HG03045 (cell line): ENCODE data around the gene MAP4K1.
A peak's percentile ranks its signal among the peaks of the same experiment; 100 is the strongest.
"Not testable (repeated sequence)": the region's sequence is repeated elsewhere in the genome, so short reads cannot be mapped to it uniquely, and the experiment has no call there.

Experiments
- ATAC-seq: cut with Tn5 transposase; IDR thresholded peaks from one replicate; pipeline ENCODE4 v1.9.1; 2021; ENCODE audit warnings: mild to moderate bottlenecking, moderate library complexity; ENCODE audit not compliant: unreplicated experiment

The MAP4K1 gene

DNA sequence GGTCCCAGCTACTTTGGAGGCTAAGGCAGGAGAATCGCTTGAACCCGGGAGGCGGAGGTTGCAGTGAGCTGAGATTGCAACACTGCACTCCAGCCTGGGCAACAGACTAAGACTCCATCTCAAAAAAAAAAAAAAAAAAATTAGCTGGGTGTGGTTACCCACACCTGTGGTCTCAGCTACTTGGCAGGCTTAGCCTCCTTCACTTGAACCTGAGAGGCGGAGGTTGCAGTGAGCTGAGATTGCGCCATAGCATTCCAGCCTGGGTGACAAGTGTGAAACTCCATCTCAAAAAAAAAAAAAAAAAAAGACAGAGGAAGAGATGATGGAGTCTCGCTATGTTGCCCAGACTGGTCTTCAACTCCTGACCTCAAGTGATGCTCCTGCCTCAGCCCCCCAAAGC is 38.4 kb downstream of the MAP4K1 start:
- not testable (repeated sequence) for ATAC-seq

DNA sequence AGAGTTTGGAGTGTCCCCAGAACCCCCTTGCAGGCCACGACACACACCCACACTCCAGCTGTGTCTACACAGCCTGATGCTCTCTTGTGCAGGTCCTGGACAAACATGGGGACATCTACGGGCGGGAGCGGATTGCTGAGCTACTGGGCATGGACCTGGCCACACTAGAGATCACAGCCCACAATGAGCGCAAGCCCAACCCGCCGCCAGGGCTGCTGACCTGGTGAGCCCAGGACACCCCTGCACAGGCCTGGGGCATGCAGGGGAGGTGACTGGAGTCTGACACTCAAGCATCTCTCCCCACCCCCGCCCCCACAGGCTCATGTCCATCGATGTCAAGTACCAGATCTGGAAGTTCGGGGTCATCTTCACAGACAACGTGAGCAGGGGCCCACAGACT is 39.9 kb downstream of the MAP4K1 start:
- no peak for ATAC-seq

DNA sequence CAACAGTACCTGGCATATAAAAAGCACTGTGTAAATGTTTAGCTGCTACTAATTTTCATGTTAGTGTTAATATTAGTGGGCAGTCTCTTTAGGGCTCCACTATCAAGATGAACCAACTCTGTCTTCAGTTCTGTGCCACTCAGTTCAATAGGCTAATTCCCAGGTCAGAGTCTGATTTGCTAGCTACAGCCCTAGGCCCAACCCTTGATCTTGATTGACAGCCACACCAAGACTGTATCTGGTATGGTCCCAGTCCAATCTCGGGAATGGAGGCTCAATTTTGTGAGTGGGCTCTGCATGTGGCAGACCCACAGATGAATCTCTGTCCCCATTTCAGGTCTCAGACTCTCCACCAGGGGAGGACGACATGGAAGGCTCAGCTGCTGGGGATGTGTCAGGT is 46.1 kb downstream of the MAP4K1 start:
- no peak for ATAC-seq

DNA sequence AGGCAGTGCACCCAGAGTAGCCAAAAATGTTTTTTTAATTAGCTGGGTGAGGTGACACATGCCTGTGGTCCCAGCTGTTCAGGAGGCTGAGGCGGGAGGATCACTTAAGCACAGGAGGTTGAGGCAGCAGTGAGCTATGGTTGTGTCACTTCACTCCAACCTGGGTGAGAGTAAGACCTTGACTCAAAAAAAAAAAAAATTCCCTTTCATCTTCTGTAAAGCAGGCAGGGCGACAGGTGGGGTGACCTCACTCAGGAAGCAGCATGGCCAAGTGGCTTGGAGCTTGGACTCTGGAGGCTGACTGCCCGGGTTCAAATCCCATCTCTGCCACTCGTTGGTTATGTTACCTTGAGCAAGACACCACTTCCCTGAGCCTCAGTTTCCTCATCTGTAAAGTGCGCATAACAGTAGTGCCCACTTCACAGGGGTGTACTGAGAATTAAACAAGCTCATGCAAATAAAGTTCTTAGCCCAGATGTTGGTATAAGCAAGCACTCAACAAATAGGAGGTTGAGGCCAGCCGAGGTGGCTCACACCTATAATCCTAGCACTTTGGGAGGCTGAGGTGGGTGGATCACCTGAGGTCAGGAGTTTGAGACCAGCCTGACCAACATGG is 48.3 kb downstream of the MAP4K1 start:
- ATAC-seq, result no peak

DNA sequence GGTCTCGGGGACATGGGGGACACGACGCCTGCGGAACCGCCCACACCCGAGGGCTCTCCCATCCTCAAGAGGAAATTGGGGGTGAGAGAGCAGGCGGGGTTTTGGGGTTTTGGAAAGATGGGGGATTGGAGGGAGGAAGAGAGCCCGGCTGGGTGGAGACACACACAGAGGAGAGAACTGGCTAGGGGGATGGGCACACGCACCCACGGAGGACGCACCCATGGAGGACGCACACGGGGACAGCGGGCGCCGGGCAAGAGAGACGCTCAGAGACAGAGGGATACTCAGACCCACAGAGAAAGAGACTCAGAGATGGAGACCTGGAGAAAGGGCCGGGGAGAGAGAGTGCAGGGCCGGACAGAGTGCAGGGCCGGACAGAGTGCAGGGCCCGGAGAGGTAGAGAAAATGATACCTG is 52.1 kb downstream of the MAP4K1 start:
- ATAC-seq, result no peak

DNA sequence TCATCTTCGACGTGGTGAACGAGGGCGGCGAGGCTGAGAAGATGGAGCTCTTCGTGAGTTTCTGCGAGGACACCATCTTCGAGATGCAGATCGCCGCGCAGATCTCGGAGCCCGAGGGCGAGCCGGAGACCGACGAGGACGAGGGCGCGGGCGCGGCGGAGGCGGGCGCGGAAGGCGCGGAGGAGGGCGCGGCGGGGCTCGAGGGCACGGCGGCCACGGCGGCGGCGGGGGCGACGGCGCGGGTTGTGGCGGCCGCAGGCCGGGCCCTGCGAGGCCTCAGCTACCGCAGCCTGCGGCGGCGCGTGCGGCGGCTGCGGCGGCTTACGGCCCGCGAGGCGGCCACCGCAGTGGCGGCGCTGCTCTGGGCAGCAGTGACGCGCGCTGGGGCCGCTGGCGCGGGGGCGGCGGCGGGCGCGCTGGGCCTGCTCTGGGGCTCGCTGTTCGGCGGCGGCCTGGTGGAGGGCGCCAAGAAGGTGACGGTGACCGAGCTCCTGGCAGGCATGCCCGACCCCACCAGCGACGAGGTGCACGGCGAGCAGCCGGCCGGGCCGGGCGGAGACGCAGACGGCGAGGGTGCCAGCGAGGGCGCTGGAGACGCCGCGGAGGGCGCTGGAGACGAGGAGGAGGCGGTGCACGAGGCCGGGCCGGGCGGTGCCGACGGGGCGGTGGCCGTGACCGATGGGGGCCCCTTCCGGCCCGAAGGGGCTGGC is 52.6 kb downstream of the MAP4K1 start:
- ATAC-seq, result no peak

DNA sequence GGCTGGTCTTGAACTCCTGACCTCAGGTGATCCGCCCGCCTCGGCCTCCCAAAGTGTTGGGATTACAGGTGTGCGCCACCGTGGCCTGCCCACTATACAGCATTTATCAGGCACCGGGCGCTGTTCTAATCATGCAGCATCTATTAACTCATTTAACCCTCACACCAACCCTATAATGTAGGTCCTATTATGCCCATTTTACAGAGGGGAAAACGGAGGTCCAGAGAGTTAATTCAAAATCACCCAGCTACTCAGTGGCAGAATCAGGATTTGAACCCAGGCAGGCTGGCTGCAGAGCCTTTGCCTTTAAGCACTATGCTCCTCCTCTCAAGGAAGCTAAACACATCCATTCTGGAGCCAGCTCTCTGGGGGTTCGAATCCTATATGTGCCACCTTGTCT is 54.3 kb downstream of the MAP4K1 start:
- no peak for ATAC-seq

DNA sequence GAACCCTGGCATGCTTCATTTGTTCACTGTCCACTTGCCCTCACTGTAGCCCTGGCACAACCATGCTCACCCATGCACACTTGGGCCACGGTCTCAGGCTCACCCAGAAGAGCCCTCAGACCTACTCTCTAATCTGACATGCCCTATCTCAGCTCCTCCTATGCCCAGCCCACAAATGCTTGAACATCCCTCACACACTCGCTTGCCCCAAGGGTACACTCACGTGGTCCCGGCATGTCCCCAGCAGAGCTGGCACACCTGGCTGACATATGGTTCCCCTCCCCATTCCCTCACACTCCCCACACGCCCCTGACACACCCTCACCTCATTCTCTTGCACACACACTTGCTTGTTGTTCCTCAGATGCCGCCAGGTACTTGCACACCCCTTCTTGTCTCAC is 55.7 kb downstream of the MAP4K1 start:
- ATAC-seq, result no peak

DNA sequence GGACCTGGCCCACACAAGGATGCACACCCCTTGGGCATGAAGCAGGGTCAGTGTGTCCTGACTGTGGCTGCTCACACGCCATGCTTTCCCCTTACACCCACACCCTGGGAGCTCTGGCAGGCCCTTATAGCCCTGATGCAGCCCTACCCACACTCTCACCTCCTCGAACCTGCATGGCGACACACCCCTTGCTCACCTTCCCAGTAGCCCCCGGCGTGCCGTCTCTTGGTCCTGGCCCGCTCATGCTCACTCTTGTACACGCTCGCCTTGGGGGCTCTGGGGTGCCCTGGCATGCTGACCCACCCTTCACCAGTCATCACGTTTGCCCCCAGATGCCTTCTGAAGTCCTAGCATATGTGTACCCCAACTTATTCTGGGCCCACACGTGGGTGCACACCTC is 56.1 kb downstream of the MAP4K1 start:
- ATAC-seq, result no peak

DNA sequence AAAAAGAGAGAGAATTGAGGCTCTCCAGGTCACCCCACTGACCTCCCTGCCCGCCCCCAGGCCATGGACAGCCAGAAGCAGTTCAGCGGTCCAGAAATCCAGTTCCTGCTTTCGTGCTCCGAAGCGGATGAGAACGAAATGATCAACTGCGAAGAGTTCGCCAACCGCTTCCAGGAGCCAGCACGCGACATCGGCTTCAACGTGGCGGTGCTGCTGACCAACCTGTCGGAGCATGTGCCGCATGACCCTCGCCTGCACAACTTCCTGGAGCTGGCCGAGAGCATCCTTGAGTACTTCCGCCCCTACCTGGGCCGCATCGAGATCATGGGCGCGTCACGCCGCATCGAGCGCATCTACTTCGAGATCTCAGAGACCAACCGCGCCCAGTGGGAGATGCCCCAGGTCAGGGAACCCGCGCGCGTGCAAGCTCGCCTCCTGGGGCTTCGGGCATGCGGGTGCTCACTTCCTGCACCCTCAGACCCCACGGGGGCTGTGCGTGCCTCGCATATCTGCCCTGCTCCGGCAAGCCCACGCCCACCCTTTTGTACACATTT is 56.6 kb downstream of the MAP4K1 start:
- no peak for ATAC-seq

DNA sequence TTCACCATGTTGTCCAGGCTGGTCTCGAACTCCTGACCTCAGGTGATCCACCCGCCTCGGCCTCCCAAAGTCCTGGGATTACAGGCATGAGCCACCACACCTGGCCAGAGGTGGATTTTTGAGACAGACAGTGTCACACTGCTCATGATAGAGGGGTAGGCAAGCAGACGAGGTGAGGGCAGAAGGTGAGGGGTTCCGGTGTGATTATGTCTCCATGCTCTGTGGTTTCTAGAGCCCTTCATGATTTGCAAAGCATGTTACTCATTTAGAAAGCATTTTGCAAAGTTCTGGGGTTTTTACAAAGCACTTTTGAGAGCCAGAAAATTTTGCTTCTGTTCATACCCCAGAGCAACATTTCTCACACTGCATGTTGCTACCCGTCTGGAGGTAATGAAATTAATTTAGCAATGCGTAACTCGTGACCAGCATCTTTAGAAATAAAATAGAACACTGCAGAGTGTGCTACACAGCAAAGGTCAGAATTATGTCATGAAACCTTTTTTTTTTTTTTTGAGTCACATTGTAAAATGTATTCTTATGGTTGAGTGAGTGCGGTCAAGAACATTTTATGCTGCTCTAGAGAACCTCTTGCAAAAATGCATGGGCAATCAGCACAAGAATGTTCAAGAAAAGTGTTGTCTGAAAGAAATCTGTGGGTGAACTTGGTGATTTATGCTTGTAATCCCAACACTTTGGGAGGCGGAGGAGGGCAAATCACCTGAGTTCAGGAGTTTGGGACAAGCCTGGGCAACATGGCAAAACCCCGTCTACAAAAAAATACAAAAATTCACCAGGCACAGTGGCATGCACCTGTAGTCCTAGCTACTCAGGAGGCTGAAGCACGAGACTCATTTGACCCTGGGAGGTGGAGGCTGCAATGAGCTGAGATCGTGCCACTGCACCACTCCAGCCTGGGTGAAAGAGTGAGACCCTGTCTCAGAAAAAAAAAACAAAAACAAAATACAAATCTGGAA is 58.0 kb downstream of the MAP4K1 start:
- ATAC-seq, result peak; percentile 59

DNA sequence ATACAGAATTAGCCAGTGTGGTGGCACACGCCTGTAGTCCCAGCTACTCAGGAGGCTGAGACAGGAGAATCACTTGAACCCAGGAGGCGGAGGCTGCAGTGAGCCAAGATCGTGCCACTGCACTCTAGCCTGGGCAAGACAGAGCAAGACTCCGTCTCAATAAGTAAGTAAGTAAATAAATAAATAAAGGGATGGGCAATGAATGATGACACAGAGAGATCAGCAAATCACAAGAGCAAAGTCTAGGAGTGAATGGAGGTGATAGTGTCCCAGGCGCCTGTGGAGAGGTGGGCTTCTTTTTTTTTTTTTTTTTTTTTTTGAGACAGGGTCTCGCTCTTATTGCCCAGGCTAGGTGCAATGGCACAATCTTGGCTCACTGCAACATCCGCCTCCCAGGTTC is 58.8 kb downstream of the MAP4K1 start:
- ATAC-seq, result not testable (repeated sequence)

DNA sequence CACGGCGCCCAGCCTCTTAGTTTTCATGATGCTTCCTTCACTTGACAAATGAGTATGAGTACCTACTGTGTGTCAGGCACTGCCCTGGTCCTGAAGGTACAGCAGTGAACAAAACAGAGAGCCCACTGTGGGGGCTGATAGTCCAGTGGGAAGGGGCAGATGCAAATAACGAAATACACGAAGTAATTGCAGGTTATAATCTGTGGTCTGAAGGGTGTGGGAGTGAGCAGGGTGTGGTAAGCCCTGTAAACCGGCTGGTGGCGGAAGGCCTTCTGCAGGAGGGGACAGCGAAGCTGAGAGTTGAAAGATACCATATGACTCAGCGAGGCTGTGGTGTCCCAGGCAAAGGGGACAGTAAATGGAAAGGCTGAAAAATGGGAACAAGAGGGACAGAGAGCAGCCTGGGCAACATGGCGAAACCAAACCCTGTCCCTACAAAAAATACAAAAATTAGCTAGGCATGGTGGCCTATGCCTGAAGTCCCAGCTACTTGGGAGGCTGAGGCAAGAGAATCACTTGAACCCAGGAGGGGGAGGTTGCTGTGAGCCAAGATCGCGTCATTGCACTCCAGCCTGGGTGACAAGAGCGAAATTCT is 60.5 kb downstream of the MAP4K1 start:
- no peak for ATAC-seq

DNA sequence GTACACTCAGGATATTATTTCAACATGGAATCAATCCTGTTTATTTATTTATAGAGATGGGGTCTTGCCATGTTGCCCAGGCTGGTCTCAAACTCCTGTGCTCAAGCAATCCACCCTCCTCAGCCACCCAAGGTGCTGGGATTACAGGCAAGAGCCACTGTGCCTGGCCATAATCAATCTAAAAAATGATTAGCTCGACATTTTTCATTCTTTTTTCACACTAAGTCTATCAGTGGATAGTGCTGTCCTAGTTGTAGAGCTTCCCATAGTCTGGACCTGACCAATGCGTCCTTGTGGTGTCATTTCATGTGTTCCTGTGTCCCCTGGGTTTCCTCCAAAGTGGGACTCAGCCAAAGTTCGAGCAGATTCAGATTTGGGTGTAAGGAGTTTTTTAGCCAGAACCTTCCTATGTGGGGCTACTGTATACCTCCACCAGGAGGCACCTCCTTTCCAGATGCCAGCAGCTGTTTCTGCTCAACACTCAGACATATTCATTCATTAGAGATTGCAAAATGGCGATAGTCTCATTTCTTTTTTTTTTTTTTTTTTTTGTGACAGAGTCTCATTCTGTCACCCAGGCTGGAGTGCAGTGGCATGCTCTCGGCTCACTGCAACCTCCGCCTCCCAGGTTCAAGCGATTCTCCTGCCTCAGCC is 61.1 kb downstream of the MAP4K1 start:
- no peak for ATAC-seq

DNA sequence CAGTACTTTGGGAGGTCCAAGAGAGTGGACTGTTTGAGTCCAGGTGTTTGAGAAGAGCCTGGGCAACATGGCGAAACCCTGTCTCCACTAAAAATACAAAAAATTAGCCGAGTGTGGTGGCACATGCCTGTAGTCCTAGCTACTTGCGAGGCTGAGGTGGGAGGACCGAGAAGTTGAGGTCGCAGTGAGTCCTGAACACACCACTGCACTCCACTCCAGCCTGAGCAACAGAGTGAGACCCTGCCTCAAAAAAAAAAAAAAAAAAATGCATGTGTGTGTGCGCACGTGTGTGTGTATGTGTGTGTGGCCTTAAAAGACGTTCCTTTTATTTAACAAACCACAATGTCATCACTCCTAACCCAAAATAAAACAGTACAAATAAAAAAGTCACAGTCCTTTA is 62.6 kb downstream of the MAP4K1 start:
- ATAC-seq, result no peak

DNA sequence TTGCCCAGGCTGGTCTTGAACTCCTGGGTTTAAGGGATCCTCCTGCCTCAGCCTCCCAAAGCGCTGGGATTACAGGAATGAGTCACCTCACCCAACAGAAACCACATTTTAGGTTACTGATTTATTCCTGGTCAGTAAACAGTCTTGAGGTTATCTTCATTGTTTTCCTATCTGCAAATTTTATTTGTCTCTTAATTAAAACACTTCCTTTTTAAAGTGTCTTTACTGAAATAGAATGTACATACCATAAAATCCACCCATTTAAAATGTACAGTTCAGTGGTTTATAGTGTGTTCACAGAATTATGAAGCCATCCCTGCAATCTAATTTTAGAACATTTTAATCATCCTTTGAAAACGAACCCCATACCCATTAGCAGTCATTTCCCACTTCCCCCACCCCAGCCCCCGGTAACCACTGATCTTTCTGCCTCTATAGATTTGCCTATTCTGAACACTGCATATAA is 63.0 kb downstream of the MAP4K1 start:
- no peak for ATAC-seq

DNA sequence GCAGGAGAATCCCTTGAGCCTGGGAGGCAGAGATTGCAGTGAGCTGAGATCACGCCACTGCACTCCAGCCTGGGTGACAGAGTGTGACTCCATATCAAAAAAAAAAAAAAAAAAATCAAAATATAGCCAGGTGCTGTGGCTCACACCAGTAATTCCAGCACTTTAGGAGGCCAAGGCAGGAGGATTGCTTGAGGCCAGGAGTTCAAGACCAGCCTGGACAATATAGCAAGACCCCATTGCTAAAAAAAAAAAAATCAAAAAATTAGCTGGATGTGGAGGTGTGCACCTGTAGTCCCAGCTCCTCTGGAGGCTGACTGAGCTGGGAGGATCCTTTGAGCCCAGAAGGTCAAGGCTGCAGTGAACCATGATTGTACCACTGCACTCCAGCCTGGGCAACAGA is 64.5 kb downstream of the MAP4K1 start:
- ATAC-seq, result not testable (repeated sequence)

DNA sequence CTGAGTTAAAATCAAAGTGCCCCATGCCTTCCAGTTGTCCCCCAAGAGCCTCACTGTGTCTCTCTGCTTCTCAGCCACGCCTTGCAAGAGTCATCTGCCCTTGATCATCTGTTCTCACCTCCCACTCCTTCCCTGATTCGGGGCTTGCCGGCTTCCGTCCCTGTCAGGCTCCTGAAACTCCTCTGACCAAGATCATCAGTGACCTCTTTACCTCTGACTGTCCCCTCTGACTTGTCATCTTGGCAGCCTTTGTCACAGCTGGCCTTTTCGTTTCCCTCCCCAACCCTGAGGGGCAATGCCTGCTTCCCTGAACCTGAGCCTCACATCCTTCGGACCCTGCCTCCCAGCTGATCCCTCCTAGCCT is 66.3 kb downstream of the MAP4K1 start:
- ATAC-seq, result no peak

DNA sequence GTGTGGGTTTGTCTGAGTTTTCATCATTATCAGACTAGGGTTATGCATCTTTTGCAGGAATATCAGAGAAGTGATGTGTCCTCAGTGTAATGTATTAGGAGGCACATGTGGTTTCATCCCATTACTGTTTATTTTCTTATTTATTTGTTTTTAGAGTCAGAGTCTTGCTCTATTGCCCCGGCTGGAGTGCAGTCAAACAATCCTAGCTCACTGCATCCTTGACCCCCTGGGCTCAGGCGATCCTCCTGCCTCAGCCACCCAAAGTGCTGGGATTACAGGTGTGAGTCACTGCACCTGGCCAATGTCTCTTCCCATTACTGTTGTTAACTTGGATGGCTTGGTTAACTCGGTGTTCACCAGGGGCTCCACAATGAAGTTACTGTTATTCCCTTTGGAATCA is 67.4 kb downstream of the MAP4K1 start:
- no peak for ATAC-seq

DNA sequence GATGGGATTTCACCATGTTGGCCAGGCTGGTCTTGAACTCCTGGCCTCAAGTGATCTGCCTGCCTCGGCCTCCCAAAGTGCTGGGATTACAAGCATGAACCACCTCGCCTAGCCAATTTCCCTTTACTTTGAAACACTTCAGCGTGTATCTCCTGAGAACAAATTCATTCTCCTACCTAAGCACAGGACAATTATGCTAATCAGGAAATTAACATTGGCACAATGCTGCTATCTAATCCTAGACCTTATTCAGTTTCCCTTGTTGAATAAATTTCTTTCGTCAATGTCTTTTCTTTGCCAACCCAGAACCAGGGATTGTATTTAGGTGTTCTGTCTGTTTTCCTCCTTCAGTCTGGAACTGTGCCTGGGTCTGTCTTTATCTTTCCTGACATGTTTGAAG is 67.8 kb downstream of the MAP4K1 start:
- ATAC-seq, result no peak
